GM19468 (cell line): ENCODE data around the gene GPR156.

Experiments used
- ATAC-seq: cut with Tn5 transposase; IDR thresholded peaks from one replicate; pipeline ENCODE4 v1.9.1; 2021; ENCODE audit warnings: mild to moderate bottlenecking, moderate library complexity, moderate number of reproducible peaks; ENCODE audit not compliant: unreplicated experiment; ENCODE audit errors: extremely low read depth

GPR156 gene

GRCh38 chr3:120140098-120140742 is 144.8 kb downstream of the GPR156 start:
- no peak for ATAC-seq

GRCh38 chr3:120139140-120139539 is 145.9 kb downstream of the GPR156 start:
- ATAC-seq: no peak

- ATAC-seq: no peak
These were observed 147.5 kb downstream of the GPR156 start for GRCh38 chr3:120137548-120137947.

GRCh38 chr3:120130656-120131055 is 154.4 kb downstream of the GPR156 start:
- no peak for ATAC-seq

GRCh38 chr3:120129718-120130513 is 155.1 kb downstream of the GPR156 start:
- ATAC-seq: no peak

- no peak for ATAC-seq
These were observed 156.0 kb downstream of the GPR156 start for GRCh38 chr3:120129051-120129450.

- no peak for ATAC-seq
These were observed 159.0 kb downstream of the GPR156 start for GRCh38 chr3:120125992-120126391.

GRCh38 chr3:120119846-120120510 is 165.0 kb downstream of the GPR156 start:
- ATAC-seq: no peak
